HepG2 (cell line): Measurements from ENCODE around the gene RCE1. TPM values are rescaled to one million over a fixed set of nuclear protein-coding genes. Genes with fewer than 3 reads are reported as not detected.

Source experiments
- ATAC-seq: fragments of 200-7000 bp; cut with Tn5 transposase; 3 replicates; pipeline ENCODE4 v1.9.1; 2020; ENCODE audit warnings: mild to moderate bottlenecking, moderate library complexity
- BruUV-seq: library from RNA; stranded (reverse); fragments of 400-500 nt; replicated peaks from 2 replicates; lab custom pipeline; 2021; lab: Mats Ljungman, UMichigan
- CTCF ChIA-PET: fragments of 300-600 bp; formaldehyde crosslinking; extraction: SDS; loops from one replicate; lab custom pipeline; 2021; ENCODE audit warnings: low total read pairs, inconsistent platforms, low intra/inter-chr PET ratio; lab: Yijun Ruan, JAX
- POLR2A ChIA-PET: fragments of 350-600 bp; sonication (Branson Sonifier 250); formaldehyde crosslinking; loops from one replicate; lab custom pipeline; 2020; ENCODE audit warnings: antibody characterized with exemption, inconsistent platforms; lab: Yijun Ruan, JAX
- DNase-seq: peaks from one replicate; pipeline ENCODE4 v3.0.0-alpha.2; 2015; ENCODE audit warnings: low spot score
- FAIRE-seq: peaks from 3 replicates; lab custom pipeline; 2011; peaks lifted over from hg19 to GRCh38; lab: Jason Lieb, UNC
- H2AFZ ChIP-seq: one replicate; pipeline ENCODE4 v1.6.1; 2011; ENCODE audit warnings: low read length, inconsistent platforms
- H3K27ac ChIP-seq: fragments of 300-600 bp; 3 replicates; pipeline ENCODE4 v1.8.0; 2011; ENCODE audit warnings: mixed run types, mild to moderate bottlenecking, mixed read lengths, low read length, inconsistent platforms; ENCODE audit not compliant: insufficient read depth; ENCODE audit errors: extremely low read length
- H3K27me3 ChIP-seq, 2 experiments: fragments of 200-600 bp in 1 of 2; 2 replicates in 1 of 2; 3 replicates in 1 of 2; pipeline versions ENCODE4 v1.6.0 to v1.8.0; 2011; ENCODE audit warnings: low read length in 2 of 2, mild to moderate bottlenecking in 2 of 2, moderate library complexity in 2 of 2, inconsistent platforms in 1 of 2; ENCODE audit not compliant: insufficient read depth in 2 of 2, control insufficient read depth in 1 of 2
- H3K36me3 ChIP-seq, 2 experiments: fragments of 200-600 bp in 1 of 2; replicated peaks in 1 of 2; 2 replicates in 1 of 2; 3 replicates in 1 of 2; pipeline versions ENCODE4 v1.5.1 to v1.8.0; 2011; ENCODE audit warnings: low read length in 2 of 2, inconsistent platforms in 1 of 2; ENCODE audit not compliant: insufficient read depth in 2 of 2, control insufficient read depth in 1 of 2
- H3K4me1 ChIP-seq: 2 replicates; pipeline ENCODE4 v1.5.1; 2012; ENCODE audit warnings: low read length, inconsistent platforms; ENCODE audit not compliant: insufficient read depth
- H3K4me2 ChIP-seq: 2 replicates; pipeline ENCODE4 v1.6.0; 2011; ENCODE audit warnings: low read depth, low read length, inconsistent platforms
- H3K4me3 ChIP-seq, 3 experiments: fragments of 200-600 bp in 1 of 3; sonication (generic), shearing (Covaris generic) in 1 of 3; replicated peaks in 1 of 3; 2 replicates each; pipeline ENCODE4 v1.5.1; 2011 to 2016; ENCODE audit warnings: low read length in 3 of 3, inconsistent platforms in 2 of 3, low read depth in 2 of 3, mild to moderate bottlenecking in 2 of 3, control low read depth in 1 of 3, mixed read lengths in 1 of 3; ENCODE audit not compliant: insufficient read depth in 1 of 3
- H3K79me2 ChIP-seq: one replicate; pipeline ENCODE4 v1.6.1; 2011; ENCODE audit warnings: low read length, inconsistent platforms; ENCODE audit not compliant: insufficient read depth
- H3K9ac ChIP-seq: 2 replicates; pipeline ENCODE4 v1.6.0; 2011; ENCODE audit warnings: mild to moderate bottlenecking, low read depth, low read length, inconsistent platforms; ENCODE audit not compliant: insufficient read depth
- H3K9me3 ChIP-seq: 2 replicates; pipeline ENCODE4 v1.5.1; 2012; ENCODE audit warnings: mild to moderate bottlenecking, low read length
- H4K20me1 ChIP-seq: 2 replicates; pipeline ENCODE4 v1.6.0; 2011; ENCODE audit warnings: inconsistent platforms, mild to moderate bottlenecking, low read length, moderate library complexity; ENCODE audit not compliant: insufficient read depth
- AGO1 ChIP-seq: fragments of 200-400 bp; formaldehyde crosslinking; IDR thresholded peaks from 2 replicates; pipeline ENCODE4 v1.6.1; 2017; ENCODE audit warnings: mild to moderate bottlenecking, low read depth, low read length, moderate library complexity; ENCODE audit not compliant: poor library complexity, severe bottlenecking
- AGO2 ChIP-seq: fragments of 200-400 bp; formaldehyde crosslinking; optimal IDR thresholded peaks from 2 replicates; pipeline ENCODE3; 2017; ENCODE audit warnings: mild to moderate bottlenecking, low read depth, low read length, moderate library complexity
- ZBTB4 ChIP-seq: sonication (generic); formaldehyde crosslinking; IDR thresholded peaks from 2 replicates; pipeline ENCODE4 v1.4.0; 2020; ENCODE audit warnings: missing genetic modification reagents, mild to moderate bottlenecking, borderline replicate concordance
- ZFP91 ChIP-seq: sonication (generic); formaldehyde crosslinking; IDR thresholded peaks from 2 replicates; pipeline ENCODE4 v1.9.0; 2022; ENCODE audit warnings: missing genetic modification reagents, mild to moderate bottlenecking, borderline replicate concordance
- ZNF687 ChIP-seq: sonication (generic); formaldehyde crosslinking; IDR thresholded peaks from 2 replicates; pipeline ENCODE4 v1.5.1; 2020; ENCODE audit warnings: mild to moderate bottlenecking, missing genetic modification reagents, moderate library complexity
- WGBS: methylation state at CpG from one replicate; pipeline ENCODE4 v1.1.6; 2017; ENCODE audit warnings: low lambda C conversion rate; 5-methylcytosine and 5-hydroxymethylcytosine counted together
- in situ Hi-C: cut with HindIII; loops from 2 replicates; pipeline ENCODE4 v1.10.0; 2017; ENCODE audit warnings: low pct_unique_long_range_greater_than_20kb; ENCODE audit not compliant: extremely low pct_ligation_motif_present
- intact Hi-C: fragments of 100-400 bp; cut with micrococcal nuclease; formaldehyde crosslinking; loops from one replicate; pipeline ENCODE4 v1.10.0; 2022; ENCODE audit not compliant: unreplicated experiment
- polyA plus RNA-seq, 8 experiments: library from polyadenylated mRNA; depleted of rRNA in 3 of 8; stranded (reverse) in 7 of 8; unstranded in 1 of 8; fragments of >200 nt; fragmentation: Illumina TruSeq in 4 of 8; extraction: Trizol in 4 of 8; gene quantifications; 2 replicates each; pipeline versions ENCODE4 v1.2.1 to v1.2.3, GENCODE V29; 2011 to 2016; ENCODE audit warnings: low read depth in 4 of 8, missing spikeins in 1 of 8, mixed read lengths in 1 of 8; ENCODE audit not compliant: insufficient read depth in 1 of 8
- total RNA-seq, 5 experiments: library from RNA; depleted of rRNA; stranded (reverse); fragments of >200 nt; fragmentation: Illumina TruSeq; extraction: Trizol; gene quantifications; 2 replicates each; pipeline ENCODE4 v1.2.3, GENCODE V29; 2016; ENCODE audit warnings: low read depth in 1 of 5

The RCE1 gene
- total and polyA plus RNA-seq, 2 of the 13 experiments (the other 11 are each of a cell fraction or from before 2014, with no cell fraction given): 22.2 to 22.4 TPM

- Histone ChIP-seq H3K79me2 (no peaks in the 10 kb centered on the region), H3K9ac (no peak overlapping the region), H3K36me3 (peaks cover 7 to 10% of the 10 kb centered on the region in 2 experiments; a peak in 3 of 5 replicates), H2AFZ (no peak overlapping the region), H3K9me3 (no peaks in the 10 kb centered on the region), H3K4me1 (peaks cover 11% of the 10 kb centered on the region), H3K27ac (peak overlapping the region; percentile 22), H3K4me3 (no peak overlapping the region), H3K27me3 (no peaks in the 10 kb centered on the region), H4K20me1 (no peaks in the 10 kb centered on the region), H3K4me2 (no peak overlapping the region)
- no TSS peak for BruUV-seq
- ATAC-seq (no peak), FAIRE-seq (no peak), DNase-seq (no peak)
- intact Hi-C loops (no loop called here), in situ Hi-C loops (no loop called here)
- peak; percentile 66 for TF ChIP-seq AGO2
- 0 out of 2 replicates have a peak, but pooled peaks have one; percentile 30 for TF ChIP-seq ZFP91 (CRISPR knock-in tag)
- no peak for TF ChIP-seq ZBTB4
- TF ChIP-seq ZNF687 (CRISPR knock-in tag): peak; percentile 21; the same call in 1 of the 2 replicates
- TF ChIP-seq AGO1: peak; percentile 22
- 91% methylated on average over 4 of the region's 19 CpGs for whole genome bisulfite sequencing
- ChIA-PET POLR2A (interaction anchor here (1.4 kb wide), 1 partner anchor 14 kb away, joined by 3 read pairs; the partner anchor contains the start of gene RCE1), CTCF (no interaction called here)
These were observed 14.6 kb downstream of the RCE1 start for GRCh38 chr11:66857927-66858185.
